Measurements from ENCODE around the gene PPIG. TPM values are rescaled to one million over a fixed set of nuclear protein-coding genes. Genes with fewer than 3 reads are reported as not detected.

PPIG gene
- total and polyA plus RNA-seq, 9 of the 15 experiments (the other 6 are each of a cell fraction or from before 2014, with no cell fraction given), result 52.5 to 166 (median 124) TPM

DNA sequence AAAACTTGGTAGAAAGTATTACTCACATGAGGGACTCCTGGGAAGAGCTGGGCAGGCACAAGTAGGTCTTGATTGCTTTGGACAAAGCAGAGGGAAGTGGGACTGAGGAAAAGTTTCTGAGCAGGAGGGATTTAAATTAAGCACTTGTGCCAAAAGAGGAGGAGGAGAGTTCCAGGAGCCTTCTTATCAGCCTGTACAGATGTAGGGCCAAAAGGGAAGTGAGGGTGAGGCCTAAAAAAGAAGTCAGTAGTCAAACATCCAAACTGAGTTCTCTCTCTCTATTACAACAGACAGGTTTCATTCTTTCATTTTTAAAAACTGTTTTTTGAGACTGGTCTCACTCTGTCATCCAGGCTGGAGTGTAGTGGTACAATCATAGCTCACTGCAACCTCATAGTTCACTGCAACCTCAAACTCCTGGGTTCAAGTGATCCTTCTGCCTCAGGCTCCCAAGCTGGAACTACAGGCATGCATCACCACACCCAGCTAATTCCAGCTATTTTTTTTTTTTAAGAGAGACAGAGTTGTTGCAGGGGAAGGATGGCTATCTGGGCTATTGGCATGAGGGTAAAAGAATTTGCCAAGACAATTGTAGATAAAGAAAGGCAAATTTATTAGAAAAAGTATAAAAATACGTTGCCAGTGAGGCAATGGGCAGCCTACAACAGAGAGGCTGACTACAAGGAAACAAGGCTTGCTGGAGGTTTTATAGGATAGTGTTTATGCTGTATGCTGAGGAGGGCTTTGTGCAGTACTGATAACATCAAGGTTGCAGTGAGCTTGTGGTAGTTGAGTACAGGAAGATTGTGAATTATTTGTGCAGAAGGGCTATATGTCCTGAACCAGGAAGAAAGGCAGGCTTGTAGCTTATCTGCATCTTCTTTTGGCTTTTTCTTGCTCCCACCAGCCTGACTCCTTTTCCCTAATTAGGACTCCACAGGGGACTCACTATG is 81.1 kb downstream of the PPIG start (continued):
- TF ChIP-seq, protein P1, sequence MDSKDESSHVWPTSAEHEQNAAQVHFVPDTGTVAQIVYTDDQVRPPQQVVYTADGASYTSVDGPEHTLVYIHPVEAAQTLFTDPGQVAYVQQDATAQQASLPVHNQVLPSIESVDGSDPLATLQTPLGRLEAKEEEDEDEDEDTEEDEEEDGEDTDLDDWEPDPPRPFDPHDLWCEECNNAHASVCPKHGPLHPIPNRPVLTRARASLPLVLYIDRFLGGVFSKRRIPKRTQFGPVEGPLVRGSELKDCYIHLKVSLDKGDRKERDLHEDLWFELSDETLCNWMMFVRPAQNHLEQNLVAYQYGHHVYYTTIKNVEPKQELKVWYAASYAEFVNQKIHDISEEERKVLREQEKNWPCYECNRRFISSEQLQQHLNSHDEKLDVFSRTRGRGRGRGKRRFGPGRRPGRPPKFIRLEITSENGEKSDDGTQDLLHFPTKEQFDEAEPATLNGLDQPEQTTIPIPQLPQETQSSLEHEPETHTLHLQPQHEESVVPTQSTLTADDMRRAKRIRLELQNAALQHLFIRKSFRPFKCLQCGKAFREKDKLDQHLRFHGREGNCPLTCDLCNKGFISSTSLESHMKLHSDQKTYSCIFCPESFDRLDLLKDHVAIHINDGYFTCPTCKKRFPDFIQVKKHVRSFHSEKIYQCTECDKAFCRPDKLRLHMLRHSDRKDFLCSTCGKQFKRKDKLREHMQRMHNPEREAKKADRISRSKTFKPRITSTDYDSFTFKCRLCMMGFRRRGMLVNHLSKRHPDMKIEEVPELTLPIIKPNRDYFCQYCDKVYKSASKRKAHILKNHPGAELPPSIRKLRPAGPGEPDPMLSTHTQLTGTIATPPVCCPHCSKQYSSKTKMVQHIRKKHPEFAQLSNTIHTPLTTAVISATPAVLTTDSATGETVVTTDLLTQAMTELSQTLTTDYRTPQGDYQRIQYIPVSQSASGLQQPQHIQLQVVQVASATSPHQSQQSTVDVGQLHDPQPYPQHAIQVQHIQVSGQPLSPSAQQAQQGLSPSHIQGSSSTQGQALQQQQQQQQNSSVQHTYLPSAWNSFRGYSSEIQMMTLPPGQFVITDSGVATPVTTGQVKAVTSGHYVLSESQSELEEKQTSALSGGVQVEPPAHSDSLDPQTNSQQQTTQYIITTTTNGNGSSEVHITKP (IDR thresholded peaks at IDR 0.05; ENCODE audit: partially characterized antibody), result peak; percentile 68
- no peak for TF ChIP-seq CREBBP (IDR thresholded peaks at IDR 0.05; ENCODE audit: low read depth, low read length)
- TF ChIP-seq CHCHD3 (CRISPR knock-in tag; IDR thresholded peaks at IDR 0.05), result no peak
- TF ChIP-seq MAZ (CRISPR knock-in tag; conservative IDR thresholded peaks at IDR 0.05 in 1 of 2, IDR thresholded peaks at IDR 0.05 in 1 of 2), result peak in 1 of 2 experiments; percentile 71; a peak in 2 of 4 replicates
- no peak for TF ChIP-seq POLR2AphosphoS2 (IDR thresholded peaks at IDR 0.05; ENCODE audit: low read length)
- TF ChIP-seq SMARCA4 (IDR thresholded peaks at IDR 0.05), result peak; percentile 98
- TF ChIP-seq TEAD4 (IDR thresholded peaks at IDR 0.05; ENCODE audit: low read length), result peak; percentile 90
- TF ChIP-seq TEAD4 (CRISPR knock-in tag; IDR thresholded peaks at IDR 0.05; ENCODE audit: borderline replicate concordance), result no peak
- TF ChIP-seq PPARD (CRISPR knock-in tag; IDR thresholded peaks at IDR 0.05), result no peak
- TF ChIP-seq ZNF717 (CRISPR knock-in tag; IDR thresholded peaks at IDR 0.05), result no peak
- TF ChIP-seq, protein P2, sequence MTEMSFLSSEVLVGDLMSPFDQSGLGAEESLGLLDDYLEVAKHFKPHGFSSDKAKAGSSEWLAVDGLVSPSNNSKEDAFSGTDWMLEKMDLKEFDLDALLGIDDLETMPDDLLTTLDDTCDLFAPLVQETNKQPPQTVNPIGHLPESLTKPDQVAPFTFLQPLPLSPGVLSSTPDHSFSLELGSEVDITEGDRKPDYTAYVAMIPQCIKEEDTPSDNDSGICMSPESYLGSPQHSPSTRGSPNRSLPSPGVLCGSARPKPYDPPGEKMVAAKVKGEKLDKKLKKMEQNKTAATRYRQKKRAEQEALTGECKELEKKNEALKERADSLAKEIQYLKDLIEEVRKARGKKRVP (CRISPR knock-in tag; IDR thresholded peaks at IDR 0.05), result no peak
- TF ChIP-seq SRF (CRISPR knock-in tag; IDR thresholded peaks at IDR 0.05), result peak in 1 of 2 experiments; percentile 10; a peak in 1 of 4 replicates
- no peak for TF ChIP-seq ZNF644 (tag; IDR thresholded peaks at IDR 0.05; ENCODE audit: low read depth)
- TF ChIP-seq KLF10 (CRISPR knock-in tag; IDR thresholded peaks at IDR 0.05), result no peak
- peak; percentile 91 for TF ChIP-seq LEF1 (IDR thresholded peaks at IDR 0.05)
- TF ChIP-seq MCM5 (IDR thresholded peaks at IDR 0.05; ENCODE audit: low read depth), result no peak
- TF ChIP-seq NCOA1 (IDR thresholded peaks at IDR 0.05; ENCODE audit: low read depth), result peak; percentile 65; the same call in 1 of the 2 replicates
- TF ChIP-seq YBX1 (IDR thresholded peaks at IDR 0.05), result no peak
- TF ChIP-seq, protein P3, sequence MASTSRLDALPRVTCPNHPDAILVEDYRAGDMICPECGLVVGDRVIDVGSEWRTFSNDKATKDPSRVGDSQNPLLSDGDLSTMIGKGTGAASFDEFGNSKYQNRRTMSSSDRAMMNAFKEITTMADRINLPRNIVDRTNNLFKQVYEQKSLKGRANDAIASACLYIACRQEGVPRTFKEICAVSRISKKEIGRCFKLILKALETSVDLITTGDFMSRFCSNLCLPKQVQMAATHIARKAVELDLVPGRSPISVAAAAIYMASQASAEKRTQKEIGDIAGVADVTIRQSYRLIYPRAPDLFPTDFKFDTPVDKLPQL (IDR thresholded peaks at IDR 0.05; ENCODE audit: extremely low read depth, insufficient read length), result no peak
